PC-9 (cell line): ENCODE measurements around the gene TDP2.

Source experiments
- EZH2 ChIP-seq: fragments of 200-600 bp; sonication (generic); IDR thresholded peaks from 2 replicates; pipeline ENCODE4 v1.8.0; 2017; ENCODE audit warnings: antibody characterized with exemption, low read depth
- TF ChIP-seq, protein P1 (sequence below): fragments of 200-600 bp; sonication (generic); conservative IDR thresholded peaks from 2 replicates; pipeline ENCODE4 v1.6.1; 2017; ENCODE audit warnings: mixed run types, antibody characterized with exemption, mild to moderate bottlenecking, moderate library complexity

DNA sequence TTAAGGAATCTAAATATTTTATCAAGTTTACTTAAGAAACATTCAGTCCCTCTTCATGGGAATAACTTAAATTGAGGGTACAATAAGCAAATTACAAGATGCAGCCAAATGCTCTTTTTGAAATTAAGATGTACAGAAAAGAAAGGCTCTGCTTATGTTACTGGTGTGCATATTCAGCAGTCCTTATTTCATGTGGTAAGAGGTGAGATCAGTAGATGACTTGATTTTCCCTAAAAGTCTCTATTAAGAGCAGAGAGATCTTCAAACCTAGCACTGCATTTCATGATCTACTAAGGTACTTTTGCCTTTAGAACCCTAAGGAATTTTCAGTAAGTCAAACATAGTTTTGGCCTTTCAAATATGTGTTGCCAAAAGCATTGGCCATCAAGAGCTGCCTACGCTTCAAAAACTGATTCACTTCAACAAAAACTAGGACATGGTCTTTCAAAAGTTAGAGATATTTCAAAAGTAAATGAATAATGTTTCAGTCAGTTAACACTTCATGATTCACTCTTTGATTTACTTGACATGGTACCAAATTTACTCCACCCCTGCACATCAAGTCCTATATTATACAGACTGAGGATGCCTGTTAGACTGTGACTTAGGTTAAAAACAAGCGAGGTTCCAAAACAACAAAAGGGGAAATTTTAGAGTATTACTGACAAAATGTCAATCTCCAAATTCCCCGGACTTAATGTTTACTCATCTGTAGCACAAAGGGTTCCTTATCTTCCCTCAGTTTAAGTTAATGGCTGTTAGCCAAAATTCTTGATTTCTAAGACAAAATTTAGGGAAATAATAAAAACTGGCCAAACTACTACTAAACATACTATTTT is 33.0 kb upstream of the TDP2 start:
- no peak for TF ChIP-seq EZH2
- TF ChIP-seq, protein P1, sequence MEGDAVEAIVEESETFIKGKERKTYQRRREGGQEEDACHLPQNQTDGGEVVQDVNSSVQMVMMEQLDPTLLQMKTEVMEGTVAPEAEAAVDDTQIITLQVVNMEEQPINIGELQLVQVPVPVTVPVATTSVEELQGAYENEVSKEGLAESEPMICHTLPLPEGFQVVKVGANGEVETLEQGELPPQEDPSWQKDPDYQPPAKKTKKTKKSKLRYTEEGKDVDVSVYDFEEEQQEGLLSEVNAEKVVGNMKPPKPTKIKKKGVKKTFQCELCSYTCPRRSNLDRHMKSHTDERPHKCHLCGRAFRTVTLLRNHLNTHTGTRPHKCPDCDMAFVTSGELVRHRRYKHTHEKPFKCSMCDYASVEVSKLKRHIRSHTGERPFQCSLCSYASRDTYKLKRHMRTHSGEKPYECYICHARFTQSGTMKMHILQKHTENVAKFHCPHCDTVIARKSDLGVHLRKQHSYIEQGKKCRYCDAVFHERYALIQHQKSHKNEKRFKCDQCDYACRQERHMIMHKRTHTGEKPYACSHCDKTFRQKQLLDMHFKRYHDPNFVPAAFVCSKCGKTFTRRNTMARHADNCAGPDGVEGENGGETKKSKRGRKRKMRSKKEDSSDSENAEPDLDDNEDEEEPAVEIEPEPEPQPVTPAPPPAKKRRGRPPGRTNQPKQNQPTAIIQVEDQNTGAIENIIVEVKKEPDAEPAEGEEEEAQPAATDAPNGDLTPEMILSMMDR = no peak
